ENCODE measurements around the gene SH3PXD2B.

SH3PXD2B gene

GRCh38 chr5:172454358-172455086, at the start of gene SH3PXD2B:
Gene SH3PXD2B, minus strand, starts transcription at chr5:172454525. Its CDS starts 173 bp downstream, at chr5:172454352.
- peak; percentile 56 for DNase-seq (ENCODE audit: low read depth)

GRCh38 chr5:172502969-172503368, 48.6 kb upstream of the SH3PXD2B start:
- DNase-seq (ENCODE audit: low read depth): no peak

GRCh38 chr5:172502410-172502809, 48.1 kb upstream of the SH3PXD2B start:
- DNase-seq (ENCODE audit: low read depth): no peak

DNA sequence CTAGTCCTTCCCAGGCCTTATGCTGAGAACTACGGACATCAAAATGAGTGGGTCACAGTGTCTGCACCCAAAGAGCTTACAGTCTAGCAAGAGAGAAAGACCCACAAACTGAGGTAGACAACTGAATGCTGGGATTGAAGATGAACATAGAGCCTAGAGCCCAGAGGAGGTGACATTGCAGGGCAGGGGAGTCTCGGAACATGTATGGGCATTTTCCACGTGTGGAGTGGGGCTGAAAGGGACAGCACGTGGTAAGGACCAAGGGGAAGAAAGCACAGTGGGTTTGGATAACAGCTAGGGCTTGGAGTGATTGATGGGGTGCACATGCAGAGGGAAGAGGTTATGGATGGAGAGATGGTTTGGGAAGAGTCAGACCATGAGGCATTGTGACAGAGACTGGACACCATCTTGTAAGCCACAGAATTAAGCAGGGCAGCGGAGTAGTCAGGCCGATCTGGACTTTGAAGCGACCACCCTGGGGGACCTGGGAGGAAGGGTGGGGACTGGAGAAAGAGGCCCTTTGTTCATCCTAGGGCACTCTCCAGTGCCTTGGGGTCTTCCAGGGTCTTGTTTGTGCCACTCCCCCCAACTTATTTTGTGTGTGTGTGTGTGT, 47.5 kb upstream of the SH3PXD2B start:
- no peak for DNase-seq (ENCODE audit: low read depth)

GRCh38 chr5:172499287-172499686, 45.0 kb upstream of the SH3PXD2B start:
- no peak for DNase-seq (ENCODE audit: low read depth)

- DNase-seq (ENCODE audit: low read depth): no peak
These were observed 44.3 kb upstream of the SH3PXD2B start for GRCh38 chr5:172498431-172499129.

GRCh38 chr5:172497591-172498255, 43.4 kb upstream of the SH3PXD2B start:
- DNase-seq (ENCODE audit: low read depth): no peak

- DNase-seq (ENCODE audit: low read depth): no peak
These were observed 42.5 kb upstream of the SH3PXD2B start for GRCh38 chr5:172496671-172497371.

DNA sequence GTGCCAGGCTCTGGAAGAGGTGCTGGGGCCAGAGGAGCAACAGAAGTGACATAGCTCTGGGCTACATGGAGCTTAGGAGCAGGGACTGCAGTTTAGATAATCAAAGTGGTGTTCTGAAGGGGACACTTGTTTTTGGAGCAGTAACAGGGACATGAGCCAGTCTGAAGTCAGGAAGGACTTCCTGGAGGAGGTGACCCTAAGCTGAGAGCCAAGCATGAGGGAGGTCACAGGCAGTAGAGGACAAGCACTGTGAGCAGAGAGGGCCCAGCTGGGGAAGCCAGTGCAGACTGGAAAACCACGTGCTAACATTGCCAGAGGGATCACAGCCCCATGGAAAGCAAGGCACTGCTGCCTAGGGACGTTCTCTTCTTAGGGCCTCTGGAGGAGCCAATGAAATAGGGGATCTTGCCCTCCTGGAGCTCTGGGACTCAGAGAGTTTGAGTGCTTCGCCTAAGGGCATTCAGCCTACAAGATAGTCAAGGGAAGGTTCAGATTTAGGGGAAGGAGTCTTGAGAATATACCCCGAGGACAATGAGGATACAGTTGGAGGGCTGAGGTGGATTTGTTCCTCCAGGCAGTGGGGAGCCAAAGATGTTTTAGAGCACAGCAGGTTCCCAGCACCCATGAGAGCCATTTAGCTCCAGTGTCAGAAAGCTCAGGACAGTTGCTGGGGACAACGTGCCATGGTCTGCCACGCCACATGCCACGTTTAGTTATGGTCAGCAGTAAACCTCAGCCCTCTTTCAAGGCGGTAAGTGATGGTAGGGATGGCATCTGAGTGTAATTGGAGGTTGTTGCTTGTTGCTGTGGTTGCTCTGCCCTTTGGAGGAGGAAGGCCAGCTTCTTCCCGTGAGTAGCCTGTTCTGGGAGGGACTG, 40.5 kb upstream of the SH3PXD2B start:
- DNase-seq (ENCODE audit: low read depth): no peak

- DNase-seq (ENCODE audit: low read depth): no peak
These were observed 39.6 kb upstream of the SH3PXD2B start for GRCh38 chr5:172493906-172494305.

GRCh38 chr5:172493461-172493860, 39.1 kb upstream of the SH3PXD2B start:
- DNase-seq (ENCODE audit: low read depth): no peak

DNA sequence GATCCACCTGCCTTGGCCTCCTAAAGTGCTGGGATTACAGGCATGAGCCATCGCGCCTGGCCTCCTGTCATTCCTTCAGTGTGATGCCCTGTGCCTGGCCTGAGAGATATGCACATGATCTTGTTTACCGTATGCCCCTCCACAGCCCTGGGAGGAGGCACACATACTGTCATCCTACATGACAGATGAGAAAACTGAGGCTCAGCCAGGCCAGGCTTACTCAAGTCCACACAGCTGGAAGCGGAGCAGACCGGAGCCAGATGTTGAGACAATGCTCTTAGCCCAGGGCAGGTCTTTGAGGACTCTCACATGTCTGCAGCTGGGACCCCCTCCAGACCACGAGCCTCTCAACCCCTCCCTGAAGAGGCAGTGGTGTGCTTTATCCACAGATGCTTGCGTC, 38.7 kb upstream of the SH3PXD2B start:
- no peak for DNase-seq (ENCODE audit: low read depth)

- no peak for DNase-seq (ENCODE audit: low read depth)
These were observed 37.9 kb upstream of the SH3PXD2B start for GRCh38 chr5:172492097-172492840.

- DNase-seq (ENCODE audit: low read depth): no peak
These were observed 37.2 kb upstream of the SH3PXD2B start for GRCh38 chr5:172491481-172491880.

DNA sequence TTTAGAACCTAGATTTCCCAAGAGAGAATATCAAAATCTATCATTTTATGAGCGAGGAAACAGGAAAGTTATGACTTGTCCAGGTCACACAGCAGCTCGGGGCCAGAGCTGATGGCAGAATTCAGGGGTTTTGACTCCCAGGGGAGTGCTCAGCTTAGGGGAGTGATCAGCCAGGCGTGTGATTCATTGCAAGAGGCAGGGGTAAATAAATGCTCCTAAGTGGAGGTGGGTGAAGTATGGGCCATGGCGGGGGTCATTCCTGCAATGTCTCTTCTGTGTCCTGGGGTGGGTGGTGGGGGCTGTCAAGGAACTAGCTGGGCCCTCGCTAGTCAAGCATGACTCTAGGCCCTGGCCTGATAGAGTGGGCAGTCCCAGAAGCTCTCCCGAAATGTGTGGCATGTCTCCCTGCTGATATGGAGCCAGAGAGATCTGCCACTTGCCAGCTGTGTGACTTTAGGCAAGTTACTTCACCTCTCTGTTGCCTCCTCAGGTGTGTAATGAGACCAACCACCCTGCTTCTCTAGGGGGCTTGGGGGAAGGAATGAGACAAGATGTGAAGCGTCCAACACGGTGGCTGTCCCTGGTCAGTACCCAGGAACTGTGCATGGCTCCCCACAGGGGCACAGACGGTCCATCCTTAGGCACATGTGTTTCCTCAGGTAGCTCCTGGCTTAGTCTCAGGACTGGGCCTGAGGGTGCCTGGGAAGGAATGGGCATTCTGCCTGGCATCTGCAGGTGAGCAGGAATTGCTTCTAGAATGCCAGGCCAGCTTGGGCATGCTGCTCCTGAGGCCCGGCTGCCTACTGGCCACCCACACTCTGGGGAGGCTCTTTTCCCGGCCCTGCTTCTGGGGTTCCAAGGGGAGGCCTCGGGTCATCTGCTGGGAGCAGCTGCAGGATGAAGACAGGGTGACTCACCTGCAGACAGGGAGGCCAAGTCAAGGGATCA, 36.5 kb upstream of the SH3PXD2B start:
- DNase-seq (ENCODE audit: low read depth): no peak

DNA sequence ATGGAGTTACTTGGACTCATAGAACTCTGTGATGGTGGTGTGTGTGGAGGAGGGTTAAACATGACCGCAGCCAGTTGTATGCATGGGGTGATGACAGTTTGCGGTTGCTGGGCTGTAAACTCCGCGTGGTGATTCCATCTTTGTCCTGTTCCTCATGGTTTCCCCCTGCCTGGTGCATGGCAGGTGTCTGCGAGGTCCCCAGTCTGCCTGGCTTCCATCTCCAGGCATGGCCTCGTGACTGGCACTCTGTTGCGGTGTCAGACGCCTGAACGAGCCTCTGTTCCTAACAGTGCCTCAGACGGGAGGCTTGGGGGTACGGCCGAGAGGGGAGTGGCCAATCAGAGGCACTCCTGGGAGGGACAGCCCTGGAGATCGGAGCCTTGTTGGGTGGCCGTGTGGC, 33.9 kb upstream of the SH3PXD2B start:
- DNase-seq (ENCODE audit: low read depth): no peak

DNA sequence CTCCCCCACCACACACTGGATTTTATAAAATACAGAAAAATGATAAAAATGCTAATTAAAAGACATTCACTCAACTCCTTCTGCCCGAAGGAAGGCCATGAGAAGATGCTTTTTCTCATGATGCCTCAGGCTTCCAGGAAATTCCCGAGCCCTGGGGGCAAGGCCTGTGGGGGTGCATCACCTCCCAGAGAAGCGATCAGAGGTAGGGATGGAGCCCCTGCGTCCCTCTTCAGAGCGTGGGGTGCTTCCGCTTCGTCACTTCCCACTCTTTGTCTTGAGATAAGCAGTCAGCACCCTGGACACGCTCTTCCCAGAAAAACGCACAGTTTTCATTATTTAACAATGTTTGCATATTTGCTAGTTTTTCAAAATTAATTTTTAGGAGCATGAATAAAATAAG, 33.3 kb upstream of the SH3PXD2B start:
- no peak for DNase-seq (ENCODE audit: low read depth)

GRCh38 chr5:172486912-172487311, 32.6 kb upstream of the SH3PXD2B start:
- DNase-seq (ENCODE audit: low read depth): no peak

- no peak for DNase-seq (ENCODE audit: low read depth)
These were observed 32.1 kb upstream of the SH3PXD2B start for GRCh38 chr5:172486451-172486850.
